Effector memory CD4-positive, alpha-beta T cell (primary cell): Measurements from ENCODE around the gene PSMC5.
"Not testable (repeated sequence)": the region's sequence is repeated elsewhere in the genome, so short reads cannot be mapped to it uniquely, and the experiment has no call there.

Experiments
- DNase-seq, 3 donors: peaks; one replicate each; pipeline ENCODE4 v3.0.0-alpha.2; 2020
- H3K27ac ChIP-seq: 2 replicates; pipeline ENCODE4 v1.7.0; 2013; ENCODE audit warnings: mild to moderate bottlenecking, low read length, moderate library complexity; ENCODE audit not compliant: insufficient read depth, poor library complexity, severe bottlenecking
- H3K27me3 ChIP-seq: replicated peaks from 2 replicates; pipeline ENCODE4 v1.7.0; 2013; ENCODE audit warnings: mild to moderate bottlenecking, low read length; ENCODE audit not compliant: insufficient read depth, control insufficient read depth, poor library complexity, severe bottlenecking
- H3K36me3 ChIP-seq: 2 replicates; pipeline ENCODE4 v1.7.0; 2013; ENCODE audit warnings: mild to moderate bottlenecking, low read length, moderate library complexity; ENCODE audit not compliant: control insufficient read depth, insufficient read depth
- H3K4me1 ChIP-seq: 2 replicates; pipeline ENCODE4 v1.7.0; 2013; ENCODE audit warnings: low read length, mild to moderate bottlenecking; ENCODE audit not compliant: control insufficient read depth, insufficient read depth, poor library complexity, severe bottlenecking
- H3K4me3 ChIP-seq: 2 replicates; pipeline ENCODE4 v1.7.0; 2013; ENCODE audit warnings: low read length, low read depth, mild to moderate bottlenecking; ENCODE audit not compliant: insufficient read depth, poor library complexity, severe bottlenecking
- H3K9me3 ChIP-seq: 2 replicates; pipeline ENCODE4 v1.7.0; 2013; ENCODE audit warnings: mild to moderate bottlenecking, low read length, moderate library complexity; ENCODE audit not compliant: control insufficient read depth

PSMC5 gene

GRCh38 chr17:63796375-63796774 lies 30.9 kb upstream of the PSMC5 start:
- H3K27ac ChIP-seq, H3K4me1 ChIP-seq, DNase-seq, H3K4me3 ChIP-seq, H3K27me3 ChIP-seq, H3K9me3 ChIP-seq: not testable (repeated sequence)
- peaks cover 90% of the 10 kb centered on the region for H3K36me3 ChIP-seq

- H3K36me3 ChIP-seq: peaks cover 79% of the 10 kb centered on the region
- no peaks in the 10 kb centered on the region for H3K4me1 ChIP-seq
- H3K4me3 ChIP-seq: no peak overlapping the region
- no peaks in the 10 kb centered on the region for H3K9me3 ChIP-seq
- H3K27ac ChIP-seq: no peak overlapping the region
- H3K27me3 ChIP-seq: no peaks in the 10 kb centered on the region
- DNase-seq: no peak
Measured at GRCh38 chr17:63798572-63799106, 28.6 kb upstream of the PSMC5 start.

GRCh38 chr17:63800783-63801182 lies 26.4 kb upstream of the PSMC5 start:
- Histone ChIP-seq H3K9me3 (no peaks in the 10 kb centered on the region), H3K4me1 (no peaks in the 10 kb centered on the region), H3K4me3 (no peak overlapping the region), H3K36me3 (peaks cover 77% of the 10 kb centered on the region), H3K27ac (no peak overlapping the region), H3K27me3 (no peaks in the 10 kb centered on the region)
- no peak for DNase-seq

GRCh38 chr17:63804328-63804727 lies 22.9 kb upstream of the PSMC5 start:
- Histone ChIP-seq H3K4me1 (no peaks in the 10 kb centered on the region), H3K4me3 (no peak overlapping the region), H3K27ac (no peak overlapping the region), H3K9me3 (no peaks in the 10 kb centered on the region), H3K27me3 (no peaks in the 10 kb centered on the region), H3K36me3 (peaks cover 78% of the 10 kb centered on the region)
- DNase-seq: no peak

GRCh38 chr17:63805591-63805990 lies 21.6 kb upstream of the PSMC5 start:
- Histone ChIP-seq H3K36me3 (peaks cover 76% of the 10 kb centered on the region), H3K4me1 (no peaks in the 10 kb centered on the region), H3K27ac (no peak overlapping the region), H3K27me3 (no peaks in the 10 kb centered on the region), H3K9me3 (no peaks in the 10 kb centered on the region), H3K4me3 (no peak overlapping the region)
- DNase-seq: no peak

GRCh38 chr17:63809970-63810369 lies 17.3 kb upstream of the PSMC5 start:
- Histone ChIP-seq H3K4me3 (no peak overlapping the region), H3K36me3 (peaks cover 94% of the 10 kb centered on the region), H3K27me3 (no peaks in the 10 kb centered on the region), H3K4me1 (no peaks in the 10 kb centered on the region), H3K27ac (no peak overlapping the region), H3K9me3 (no peaks in the 10 kb centered on the region)
- no peak for DNase-seq

- Histone ChIP-seq H3K36me3 (peaks cover 97% of the 10 kb centered on the region), H3K9me3 (no peaks in the 10 kb centered on the region), H3K27ac (no peak overlapping the region), H3K4me1 (no peaks in the 10 kb centered on the region), H3K4me3 (no peak overlapping the region), H3K27me3 (no peaks in the 10 kb centered on the region)
- DNase-seq: no peak
Measured at GRCh38 chr17:63816123-63816522, 11.1 kb upstream of the PSMC5 start.

- H3K4me3 ChIP-seq: no peak overlapping the region
- H3K9me3 ChIP-seq: no peaks in the 10 kb centered on the region
- H3K27ac ChIP-seq: no peak overlapping the region
- peaks cover 97% of the 10 kb centered on the region for H3K36me3 ChIP-seq
- H3K27me3 ChIP-seq: no peaks in the 10 kb centered on the region
- DNase-seq: no peak
- no peaks in the 10 kb centered on the region for H3K4me1 ChIP-seq
Measured at GRCh38 chr17:63816669-63817068, 10.6 kb upstream of the PSMC5 start.

GRCh38 chr17:63817736-63818385 lies 9.4 kb upstream of the PSMC5 start:
- Histone ChIP-seq H3K36me3 (peaks cover 97% of the 10 kb centered on the region), H3K9me3 (no peaks in the 10 kb centered on the region), H3K27me3 (no peaks in the 10 kb centered on the region), H3K4me1 (no peaks in the 10 kb centered on the region), H3K27ac (no peak overlapping the region), H3K4me3 (no peak overlapping the region)
- DNase-seq: no peak

- H3K27me3 ChIP-seq: no peaks in the 10 kb centered on the region
- peaks cover 97% of the 10 kb centered on the region for H3K36me3 ChIP-seq
- H3K4me1 ChIP-seq: no peaks in the 10 kb centered on the region
- DNase-seq: no peak
- H3K9me3 ChIP-seq: no peaks in the 10 kb centered on the region
- H3K4me3 ChIP-seq: no peak overlapping the region
- H3K27ac ChIP-seq: no peak overlapping the region
Measured at GRCh38 chr17:63819131-63819530, 8.1 kb upstream of the PSMC5 start.
